ENCODE data around the gene MDFI. TPM values are rescaled to one million over a fixed set of nuclear protein-coding genes. Genes with fewer than 3 reads are reported as not detected.

MDFI gene
- total RNA-seq, 4 donors from 2014 or later, result 24.3 to 120 (median 45.3) TPM

DNA sequence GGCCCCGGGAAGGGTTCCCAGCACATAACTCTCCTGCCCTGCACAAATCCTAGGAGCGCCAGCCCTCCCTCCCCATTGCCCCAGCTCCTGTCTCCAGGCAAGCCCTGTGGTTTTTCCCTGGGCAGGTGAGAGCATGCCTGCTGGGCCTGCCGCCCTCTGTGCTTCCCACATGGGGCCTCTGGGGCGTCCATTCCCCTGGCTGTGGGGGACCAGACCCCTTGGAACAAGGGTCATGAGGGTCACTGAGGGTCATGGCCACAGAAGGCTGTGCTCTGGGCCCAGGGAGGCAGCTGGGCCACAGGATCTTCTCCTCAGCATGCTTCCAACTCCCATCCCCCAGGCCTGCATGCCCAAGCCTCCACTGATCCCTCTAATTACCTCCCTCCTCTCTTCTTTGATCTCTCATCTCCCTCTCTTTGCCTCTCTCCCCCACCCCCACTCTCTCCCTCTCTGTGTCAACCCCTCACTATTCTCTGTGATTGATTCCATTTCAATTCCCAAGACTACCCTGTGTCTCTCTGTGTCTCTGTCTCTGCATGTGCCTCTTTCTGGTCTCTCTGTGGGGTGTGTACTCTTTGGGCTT is 6.1 kb downstream of the MDFI start:
- no peak for ATAC-seq (ENCODE audit: low FRiP score)
- TF ChIP-seq CTCF (IDR thresholded peaks at IDR 0.05), result no peak
- DNase-seq (ENCODE audit: low spot score), result no peak

DNA sequence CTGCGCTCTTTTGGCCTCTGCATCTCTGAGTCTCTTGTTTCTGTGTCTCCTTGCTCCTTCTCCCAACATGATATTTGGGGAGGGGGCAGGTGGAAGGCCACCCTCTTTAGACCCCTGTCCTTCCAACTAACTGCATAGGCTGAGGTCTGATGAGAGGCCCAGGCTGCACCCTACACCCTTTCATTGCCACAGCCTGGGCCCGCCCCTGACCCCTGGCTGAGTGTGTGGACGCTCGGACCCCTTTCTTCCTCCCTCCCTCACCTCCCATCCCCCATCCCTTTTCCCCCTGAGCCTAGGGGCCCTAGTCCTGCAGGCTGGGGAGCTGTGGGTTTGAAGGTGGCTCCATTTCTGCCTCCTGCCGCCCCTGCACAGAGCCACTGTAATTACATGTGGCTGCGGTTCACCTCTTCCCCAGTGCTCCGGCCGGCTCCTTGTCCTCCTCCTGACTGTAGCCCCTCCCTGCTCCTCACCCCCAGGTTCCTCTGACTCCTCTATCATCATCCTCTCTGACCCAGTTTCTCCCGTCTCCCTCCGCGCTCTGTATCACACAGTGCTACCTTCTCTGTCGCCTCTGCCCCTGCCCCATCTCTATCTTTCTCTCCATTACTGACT is 6.8 kb downstream of the MDFI start:
- TF ChIP-seq CTCF (IDR thresholded peaks at IDR 0.05), result no peak
- ATAC-seq (ENCODE audit: low FRiP score), result no peak
- DNase-seq (ENCODE audit: low spot score), result no peak

- ATAC-seq (ENCODE audit: low FRiP score), result no peak
- TF ChIP-seq CTCF (IDR thresholded peaks at IDR 0.05), result no peak
- DNase-seq (ENCODE audit: low spot score), result no peak
Observed at GRCh38 chr6:41646026-41646795, 7.9 kb downstream of the MDFI start.

GRCh38 chr6:41647061-41647511 is 8.8 kb downstream of the MDFI start:
- TF ChIP-seq CTCF (IDR thresholded peaks at IDR 0.05), result no peak
- no peak for DNase-seq (ENCODE audit: low spot score)
- no peak for ATAC-seq (ENCODE audit: low FRiP score)

- TF ChIP-seq CTCF (IDR thresholded peaks at IDR 0.05), result no peak
- DNase-seq (ENCODE audit: low spot score) (no peak), ATAC-seq (ENCODE audit: low FRiP score) (no peak)
Observed at GRCh38 chr6:41648070-41648585, 9.9 kb downstream of the MDFI start.

- ATAC-seq (ENCODE audit: low FRiP score), result no peak
- no peak for DNase-seq (ENCODE audit: low spot score)
- no peak for TF ChIP-seq CTCF (IDR thresholded peaks at IDR 0.05)
Observed at GRCh38 chr6:41648921-41649320, 10.7 kb downstream of the MDFI start.
